HUDEP-2 (cell line): Measurements from ENCODE around the gene TFR2.
A peak's percentile ranks its signal among the peaks of the same experiment; 100 is the strongest.

Experiments
- DNase-seq, 76 experiments: peaks; one replicate each; lab custom pipeline; 2025; ENCODE audit not compliant: unreplicated experiment in 76 of 76; lab: John Stamatoyannopoulos, UW

TFR2 gene

DNA sequence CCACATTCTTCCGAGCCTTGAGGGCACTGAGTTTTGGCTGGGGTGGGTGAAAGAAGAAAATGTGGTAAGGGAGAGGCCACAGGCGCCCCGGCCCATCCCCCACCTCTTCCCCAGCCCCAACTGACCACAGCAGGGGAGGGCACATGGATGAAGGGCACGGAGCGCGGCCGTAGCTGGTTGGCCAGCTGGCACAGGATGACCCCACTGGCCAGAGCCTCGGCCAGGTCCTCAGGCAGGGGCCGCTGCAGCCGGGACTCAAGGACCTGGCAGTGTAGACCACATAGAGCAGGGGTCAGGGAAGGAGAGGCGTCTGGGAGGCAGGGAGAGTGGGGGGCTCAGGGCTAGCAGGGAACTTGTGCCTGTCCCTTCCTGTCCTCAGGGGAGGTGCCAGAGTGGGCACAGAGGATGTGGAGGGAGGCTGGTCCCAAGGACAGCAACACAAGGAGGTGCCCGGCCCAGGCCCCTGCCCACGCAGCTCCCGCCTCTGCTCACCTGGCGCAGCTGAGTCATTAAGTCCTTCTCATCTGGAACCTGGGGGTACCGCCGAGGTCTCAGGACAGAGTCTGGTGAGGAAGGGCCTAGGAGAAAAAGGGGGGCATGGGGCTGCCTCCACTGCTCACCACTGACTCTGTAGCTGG lies 65.5 kb downstream of the TFR2 start:
- DNase-seq = no peak

GRCh38 chr7:100575206-100575631 lies 66.1 kb downstream of the TFR2 start:
- peak in 2 of 76 experiments; percentile 23 to 25 for DNase-seq

DNA sequence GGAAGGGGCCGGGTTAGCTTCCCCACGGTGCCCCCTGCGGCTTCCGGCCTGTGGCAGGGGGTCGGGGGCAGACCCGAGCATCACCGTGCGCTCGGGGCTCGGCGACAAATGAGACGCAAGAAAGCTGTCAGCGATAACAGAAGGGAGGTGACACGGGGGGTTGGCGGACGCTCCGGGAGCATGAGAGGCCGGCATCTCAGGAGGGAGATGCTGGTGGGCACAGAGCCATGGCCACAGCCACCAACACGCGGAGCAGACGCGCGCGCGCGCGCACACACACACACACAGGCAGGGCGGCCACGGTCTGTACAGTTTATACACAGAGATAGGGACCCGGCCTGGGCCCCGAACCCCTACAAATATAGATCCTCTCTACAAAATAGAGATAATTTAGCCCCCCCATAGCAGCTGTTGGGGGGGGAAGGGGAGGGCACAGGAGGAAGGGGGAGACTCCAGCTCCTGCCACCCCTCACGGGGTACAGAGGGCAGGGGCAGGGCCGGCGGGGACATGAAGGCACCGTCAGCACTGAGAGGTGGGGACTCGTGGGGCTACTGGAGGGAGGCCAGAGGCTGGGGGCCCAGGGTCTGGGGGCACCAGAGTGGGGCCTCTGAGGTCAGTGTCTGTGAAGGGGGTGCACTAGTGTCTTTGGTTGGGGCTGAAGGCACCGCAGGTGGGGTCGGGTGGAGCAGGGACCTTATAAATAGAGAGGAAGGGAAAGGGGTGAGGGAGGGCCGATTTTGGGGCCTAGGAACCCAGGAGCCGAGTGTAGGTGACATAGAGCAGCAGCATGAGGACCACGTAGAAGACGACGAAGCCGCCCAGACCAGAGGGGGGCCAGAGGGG lies 66.8 kb downstream of the TFR2 start:
- no peak for DNase-seq

GRCh38 chr7:100573691-100574361 lies 67.5 kb downstream of the TFR2 start, which contains the start of gene SAP25:
Gene SAP25, minus strand, starts transcription at chr7:100573900. Its CDS starts 158 bp downstream, at chr7:100573742.
- no peak for DNase-seq

- DNase-seq = no peak
Measured at GRCh38 chr7:100572949-100573675, 68.2 kb downstream of the TFR2 start.

- no peak for DNase-seq
Measured at GRCh38 chr7:100572281-100572948, 68.9 kb downstream of the TFR2 start.

- DNase-seq = no peak
Measured at GRCh38 chr7:100571829-100572116, 69.6 kb downstream of the TFR2 start.

GRCh38 chr7:100570954-100571828 lies 70.2 kb downstream of the TFR2 start:
- DNase-seq = no peak
